Cardiac fibroblast (primary cell): Measurements from ENCODE around the gene NDEL1.

Experiments
- DNase-seq, 2 donors: peaks; one replicate each; pipeline versions ENCODE4 v3.0.0 to v3.0.0-alpha.2; 2010; ENCODE audit warnings: low read depth in 2 of 2
- H3K4me3 ChIP-seq, 2 donors: replicated peaks in 1 of 2; 1 replicate in 1 of 2; 2 replicates in 1 of 2; pipeline ENCODE4 v1.5.1; 2011; ENCODE audit warnings: low read depth in 2 of 2, low read length in 2 of 2, mild to moderate bottlenecking in 2 of 2, moderate library complexity in 1 of 2
- CTCF ChIP-seq: IDR thresholded peaks from one replicate; pipeline ENCODE4 v1.5.1; 2011; ENCODE audit warnings: low read depth, mild to moderate bottlenecking, low read length, inconsistent platforms

The NDEL1 gene

GRCh38 chr17:8413938-8414337 lies 21.7 kb upstream of the NDEL1 start:
- DNase-seq = no peak
- no peak overlapping the region for H3K4me3 ChIP-seq
- TF ChIP-seq CTCF = no peak

DNA sequence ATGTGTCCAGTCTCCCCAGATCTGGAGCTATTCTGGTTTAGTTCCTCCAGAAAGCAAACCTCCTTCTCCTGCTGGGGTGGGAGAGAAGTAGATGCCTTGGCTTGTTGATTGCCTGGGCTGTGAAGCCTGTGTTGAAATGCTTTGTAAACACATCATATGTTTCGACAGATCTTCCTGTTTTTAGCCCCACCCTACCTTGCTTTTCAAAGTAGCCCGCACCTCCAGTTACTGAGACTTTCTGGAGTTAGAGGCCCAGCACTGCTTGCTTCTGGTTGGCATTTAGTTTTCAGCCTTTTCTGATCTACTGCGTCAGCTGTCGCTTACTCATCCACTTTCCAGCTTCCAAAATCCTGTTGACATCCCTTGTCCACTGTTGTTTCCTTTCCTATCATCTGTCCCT lies 17.9 kb upstream of the NDEL1 start:
- no peak for TF ChIP-seq CTCF
- no peak for DNase-seq

GRCh38 chr17:8418471-8418870 lies 17.2 kb upstream of the NDEL1 start:
- no peak for TF ChIP-seq CTCF
- no peak overlapping the region for H3K4me3 ChIP-seq
- DNase-seq = no peak

More for the DNA sequence above, 17.9 kb upstream of the NDEL1 start:
- no peak overlapping the region for H3K4me3 ChIP-seq

GRCh38 chr17:8419305-8419704 lies 16.4 kb upstream of the NDEL1 start:
- H3K4me3 ChIP-seq = no peak overlapping the region
- no peak for TF ChIP-seq CTCF
- no peak for DNase-seq

- no peak overlapping the region for H3K4me3 ChIP-seq
- DNase-seq = peak; percentile 85 to 91
- no peak for TF ChIP-seq CTCF
Observed at GRCh38 chr17:8420041-8420934, 15.4 kb upstream of the NDEL1 start.

DNA sequence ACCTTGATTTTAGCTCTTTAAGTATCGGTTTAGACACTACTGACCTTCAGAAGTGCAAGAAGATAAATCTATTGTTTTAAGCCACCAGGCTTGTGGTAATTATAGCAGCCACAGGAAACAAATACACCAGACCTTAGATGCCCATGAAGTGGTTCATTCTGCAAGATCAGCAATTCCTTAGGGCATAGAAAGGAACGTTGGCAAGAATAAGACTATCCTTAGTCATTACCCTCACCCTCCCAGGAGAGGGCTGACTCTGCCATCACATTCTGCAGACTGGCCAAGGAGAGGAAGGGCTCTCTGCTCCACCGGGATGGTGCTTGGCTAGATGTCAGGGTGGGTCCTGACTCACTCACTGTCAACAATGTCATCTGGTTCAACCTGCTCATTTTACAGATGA lies 14.1 kb upstream of the NDEL1 start:
- peak; percentile 52 to 54 for DNase-seq
- H3K4me3 ChIP-seq = no peak overlapping the region
- no peak for TF ChIP-seq CTCF
